Brain microvascular endothelial cell (primary cell): ENCODE data around the gene ZIC1.

Experiments
- DNase-seq: peaks from one replicate; pipeline ENCODE4 v3.0.0-alpha.2; 2020
- H3K27ac ChIP-seq: fragments of 250-450 bp; sonication (Bioruptor Pico); 2 replicates; pipeline ENCODE4 v1.5.1; 2020; ENCODE audit warnings: mild to moderate bottlenecking, moderate library complexity
- H3K27me3 ChIP-seq: fragments of 250-450 bp; sonication (Bioruptor Pico); replicated peaks from 2 replicates; pipeline ENCODE4 v1.5.1; 2020; ENCODE audit warnings: mild to moderate bottlenecking
- H3K36me3 ChIP-seq: fragments of 250-450 bp; sonication (Bioruptor Pico); replicated peaks from 2 replicates; pipeline ENCODE4 v1.5.1; 2020; ENCODE audit warnings: mild to moderate bottlenecking
- H3K4me3 ChIP-seq: 2 replicates; pipeline ENCODE4 v1.5.1; 2011; ENCODE audit warnings: low read depth, mild to moderate bottlenecking, control low read depth, low read length, moderate library complexity
- in situ Hi-C: cut with HindIII; loops from 2 replicates; pipeline ENCODE4 v1.10.0; 2017; ENCODE audit warnings: low sequenced_read_pairs, low pct_ligation_motif_present
- TF ChIP-seq, protein P1 (sequence below): IDR thresholded peaks from 2 replicates; pipeline ENCODE4 v1.5.1; 2011; ENCODE audit warnings: low read depth, mild to moderate bottlenecking, moderate library complexity, low read length, control low read depth, inconsistent platforms; ENCODE audit errors: missing control alignments

The ZIC1 gene

DNA sequence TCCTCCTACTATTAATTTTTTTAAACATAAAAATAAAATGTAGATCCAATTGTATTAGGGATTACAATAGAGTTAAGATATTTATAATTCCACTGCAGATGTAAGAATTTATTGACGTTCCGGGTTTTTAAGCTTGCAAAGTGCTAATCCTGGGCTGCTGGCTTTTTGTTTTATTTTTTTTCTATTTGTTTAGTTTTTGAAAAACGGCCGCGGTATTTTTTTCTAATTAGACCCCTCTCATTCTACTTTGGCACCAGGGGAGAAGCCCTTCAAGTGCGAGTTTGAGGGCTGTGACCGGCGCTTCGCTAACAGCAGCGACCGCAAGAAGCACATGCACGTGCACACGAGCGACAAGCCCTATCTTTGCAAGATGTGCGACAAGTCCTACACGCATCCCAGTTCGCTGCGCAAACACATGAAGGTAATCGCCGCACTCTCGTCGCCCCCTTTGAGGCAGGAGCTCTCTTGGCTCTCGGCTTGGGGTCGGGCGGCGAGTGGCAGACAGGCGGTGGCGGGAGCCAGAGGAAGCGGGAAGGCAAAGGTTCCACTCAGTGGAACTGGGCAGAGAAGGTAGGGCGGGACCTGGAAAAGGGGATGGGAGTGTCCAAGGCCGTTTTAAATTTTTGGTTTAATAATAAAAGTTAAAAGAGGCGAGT lies 3.2 kb downstream of the ZIC1 start:
- no peak for DNase-seq
- TF ChIP-seq, protein P1, sequence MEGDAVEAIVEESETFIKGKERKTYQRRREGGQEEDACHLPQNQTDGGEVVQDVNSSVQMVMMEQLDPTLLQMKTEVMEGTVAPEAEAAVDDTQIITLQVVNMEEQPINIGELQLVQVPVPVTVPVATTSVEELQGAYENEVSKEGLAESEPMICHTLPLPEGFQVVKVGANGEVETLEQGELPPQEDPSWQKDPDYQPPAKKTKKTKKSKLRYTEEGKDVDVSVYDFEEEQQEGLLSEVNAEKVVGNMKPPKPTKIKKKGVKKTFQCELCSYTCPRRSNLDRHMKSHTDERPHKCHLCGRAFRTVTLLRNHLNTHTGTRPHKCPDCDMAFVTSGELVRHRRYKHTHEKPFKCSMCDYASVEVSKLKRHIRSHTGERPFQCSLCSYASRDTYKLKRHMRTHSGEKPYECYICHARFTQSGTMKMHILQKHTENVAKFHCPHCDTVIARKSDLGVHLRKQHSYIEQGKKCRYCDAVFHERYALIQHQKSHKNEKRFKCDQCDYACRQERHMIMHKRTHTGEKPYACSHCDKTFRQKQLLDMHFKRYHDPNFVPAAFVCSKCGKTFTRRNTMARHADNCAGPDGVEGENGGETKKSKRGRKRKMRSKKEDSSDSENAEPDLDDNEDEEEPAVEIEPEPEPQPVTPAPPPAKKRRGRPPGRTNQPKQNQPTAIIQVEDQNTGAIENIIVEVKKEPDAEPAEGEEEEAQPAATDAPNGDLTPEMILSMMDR: no peak
- peak overlapping the region; percentile 72 for H3K4me3 ChIP-seq
- H3K27me3 ChIP-seq: no peaks in the 10 kb centered on the region
- in situ Hi-C loops: loop anchor here (25.0 kb wide), 1 partner anchor 675 kb away; no protein-coding TSS in a partner anchor
- peak overlapping the region; percentile 85 for H3K27ac ChIP-seq
- H3K36me3 ChIP-seq: peaks cover 6% of the 10 kb centered on the region

- TF ChIP-seq, protein P1: no peak
- Histone ChIP-seq H3K4me3 (peak overlapping the region; percentile 72), H3K27me3 (no peaks in the 10 kb centered on the region), H3K27ac (peak overlapping the region; percentile 85), H3K36me3 (peaks cover 6% of the 10 kb centered on the region)
- DNase-seq: no peak
- in situ Hi-C loops: loop anchor here (25.0 kb wide), 1 partner anchor 674 kb away; no protein-coding TSS in a partner anchor
Observed at GRCh38 chr3:147412917-147413685, 3.9 kb downstream of the ZIC1 start.

DNA sequence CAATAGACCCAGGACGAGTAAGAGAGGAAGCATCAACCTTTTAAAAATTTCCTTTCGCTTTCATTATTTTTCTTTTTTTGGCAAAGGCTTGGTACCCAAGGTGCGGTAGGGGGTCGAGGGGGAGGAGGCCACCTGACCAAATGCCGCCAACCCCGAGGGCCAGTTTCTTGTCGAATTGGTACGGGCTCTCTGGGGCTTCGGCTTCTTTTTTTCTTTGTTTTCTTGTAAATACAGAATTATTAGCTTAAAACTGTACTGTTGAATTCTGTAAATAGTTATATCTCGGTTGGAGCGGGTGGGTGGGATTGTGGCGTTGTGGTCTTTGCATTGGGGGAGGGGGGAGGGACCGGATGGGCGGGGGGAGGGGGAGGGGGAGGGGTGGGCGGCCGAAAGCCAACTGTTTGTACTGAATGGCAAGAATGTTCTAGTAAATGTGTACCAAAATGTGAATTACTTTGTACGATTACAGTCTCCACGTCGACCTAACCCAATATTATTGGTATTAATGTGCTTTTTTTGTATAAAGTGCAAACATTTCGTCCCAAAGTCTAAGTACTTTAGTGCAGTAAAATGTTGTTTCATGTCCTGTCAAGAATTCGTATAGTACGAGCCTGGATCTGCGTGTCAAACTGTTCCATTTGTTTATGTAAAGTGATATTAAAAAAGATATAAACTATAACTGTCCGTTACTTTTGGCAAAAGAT lies 4.7 kb downstream of the ZIC1 start:
- peak; percentile 13 for DNase-seq
- H3K27me3 ChIP-seq: no peaks in the 10 kb centered on the region
- H3K4me3 ChIP-seq: peak overlapping the region; percentile 72

DNA sequence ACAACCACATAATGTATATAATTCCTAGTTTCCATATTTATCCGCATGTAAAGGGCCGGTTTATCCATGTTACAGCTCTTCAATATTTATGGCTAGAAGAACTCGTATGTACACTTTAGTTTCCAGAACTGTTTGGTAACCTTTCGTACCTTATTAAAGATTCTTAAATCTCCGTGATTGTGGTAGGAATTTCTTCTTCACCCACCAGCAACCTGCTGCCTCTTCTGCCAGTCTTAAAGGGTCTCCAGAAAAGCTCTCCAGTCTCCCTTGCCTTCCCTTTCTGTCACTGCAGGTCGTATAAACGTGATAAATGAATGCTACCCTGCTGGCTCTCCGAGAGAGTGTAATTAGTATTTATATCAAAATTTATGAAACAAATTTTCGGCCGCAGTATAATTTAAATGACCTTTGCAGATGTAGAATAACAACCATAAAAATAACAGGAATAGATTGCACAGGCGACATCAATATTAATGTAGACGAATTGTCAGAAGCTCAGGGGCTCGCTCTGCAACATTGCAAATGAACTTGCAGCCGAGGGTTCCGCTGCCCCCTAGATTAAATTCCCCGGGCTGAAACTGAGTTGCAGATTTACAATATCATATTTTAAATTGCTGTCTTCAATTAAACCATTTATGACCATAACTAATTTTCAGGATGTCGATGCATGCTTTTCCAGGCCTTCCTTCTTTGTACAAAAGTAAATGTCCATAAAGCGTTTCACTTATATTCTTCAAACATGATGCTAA lies 5.4 kb downstream of the ZIC1 start:
- Histone ChIP-seq H3K27me3 (no peaks in the 10 kb centered on the region), H3K36me3 (peaks cover 6% of the 10 kb centered on the region), H3K4me3 (peak overlapping the region; percentile 42), H3K27ac (peak overlapping the region; percentile 21)
- in situ Hi-C loops: loop anchor here (25.0 kb wide), 1 partner anchor 673 kb away; no protein-coding TSS in a partner anchor
- TF ChIP-seq, protein P1: no peak
- peak; percentile 10 for DNase-seq

More for the DNA sequence above, 4.7 kb downstream of the ZIC1 start:
- TF ChIP-seq, protein P1: no peak
- Histone ChIP-seq H3K27ac (peak overlapping the region; percentile 85), H3K36me3 (peaks cover 6% of the 10 kb centered on the region)
- in situ Hi-C loops: loop anchor here (25.0 kb wide), 1 partner anchor 673 kb away; no protein-coding TSS in a partner anchor

DNA sequence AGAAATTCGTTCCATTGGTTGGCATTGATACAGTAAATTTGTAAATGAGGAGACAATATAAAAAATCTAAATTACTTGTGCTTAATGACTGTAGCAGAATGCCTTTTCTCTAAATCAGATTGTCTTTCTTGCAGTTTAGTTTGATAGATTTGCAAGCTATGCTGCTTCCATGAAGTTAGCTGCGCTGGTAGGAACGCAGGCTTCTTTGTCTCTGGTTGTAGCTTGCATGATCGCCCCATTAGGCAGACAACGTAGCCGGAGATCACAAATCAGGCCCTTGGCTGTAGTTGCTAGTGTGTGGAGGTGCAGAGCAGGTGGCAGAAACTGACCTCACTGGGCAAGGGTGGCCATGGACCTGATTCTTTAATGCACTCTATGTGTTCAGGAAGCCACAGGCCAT lies 6.1 kb downstream of the ZIC1 start:
- Histone ChIP-seq H3K4me3 (peak overlapping the region; percentile 16), H3K27me3 (no peaks in the 10 kb centered on the region)
- in situ Hi-C loops: loop anchor here (25.0 kb wide), 1 partner anchor 672 kb away; no protein-coding TSS in a partner anchor

More for the DNA sequence above, 6.1 kb downstream of the ZIC1 start:
- Histone ChIP-seq H3K27ac (no peak overlapping the region), H3K36me3 (peaks cover 6% of the 10 kb centered on the region)
- DNase-seq: peak; percentile 12
- TF ChIP-seq, protein P1: no peak
